Lung (tissue), 12 donors: Measurements from ENCODE around the gene LIPC. TPM values are rescaled to one million over a fixed set of nuclear protein-coding genes. Genes with fewer than 3 reads are reported as not detected.

Experiments
- ATAC-seq: fragments of 200-7000 bp; cut with Tn5 transposase; one replicate; pipeline ENCODE4 v1.9.1; 2020; ENCODE audit warnings: moderate number of reproducible peaks; ENCODE audit not compliant: insufficient read depth, low FRiP score
- DNase-seq, 3 donors: peaks; one replicate each; pipeline ENCODE4 v3.0.0-alpha.2; 2013 to 2017
- H3K27ac ChIP-seq, 2 donors: one replicate each; pipeline ENCODE4 v1.5.1; 2013; ENCODE audit warnings: mild to moderate bottlenecking in 2 of 2, moderate library complexity in 2 of 2, control low read depth in 1 of 2, inconsistent platforms in 1 of 2, low read depth in 1 of 2, low read length in 1 of 2
- H3K27me3 ChIP-seq, 3 donors: one replicate each; pipeline ENCODE4 v1.5.1; 2013; ENCODE audit warnings: low read length in 2 of 3; ENCODE audit not compliant: control insufficient read depth in 3 of 3, insufficient read depth in 3 of 3
- H3K36me3 ChIP-seq, 4 donors: one replicate each; pipeline ENCODE4 v1.5.1; 2013; ENCODE audit warnings: low read length in 4 of 4, mild to moderate bottlenecking in 1 of 4, moderate library complexity in 1 of 4; ENCODE audit not compliant: control insufficient read depth in 4 of 4, insufficient read depth in 4 of 4
- H3K4me1 ChIP-seq, 5 donors: one replicate each; pipeline ENCODE4 v1.5.1; 2013; ENCODE audit warnings: low read length in 5 of 5, mild to moderate bottlenecking in 2 of 5, moderate library complexity in 1 of 5; ENCODE audit not compliant: control insufficient read depth in 5 of 5, insufficient read depth in 5 of 5
- H3K4me3 ChIP-seq: one replicate; pipeline ENCODE4 v1.5.1; 2013; ENCODE audit warnings: mild to moderate bottlenecking, control low read depth, moderate library complexity
- H3K9ac ChIP-seq, 2 donors: one replicate each; pipeline ENCODE4 v1.5.1; 2013; ENCODE audit warnings: low read length in 2 of 2, control low read depth in 1 of 2; ENCODE audit not compliant: insufficient read depth in 1 of 2
- H3K9me3 ChIP-seq, 4 donors: one replicate each; pipeline ENCODE4 v1.5.1; 2013; ENCODE audit warnings: low read length in 3 of 4, mild to moderate bottlenecking in 1 of 4, moderate library complexity in 1 of 4; ENCODE audit not compliant: control insufficient read depth in 4 of 4, insufficient read depth in 3 of 4
- WGBS, 2 donors: extraction: QIAGEN DNeasy Blood & Tissue Kit; methylation state at CpG; one replicate each; pipeline ENCODE4 v1.1.7; 2013; 5-methylcytosine and 5-hydroxymethylcytosine counted together
- polyA plus RNA-seq, 2 donors: library from polyadenylated mRNA; stranded (reverse); fragments of 200-250 nt; gene quantifications; one replicate each; pipeline ENCODE4 v1.2.1, GENCODE V29; 2013
- total RNA-seq, 2 donors: library from RNA; depleted of rRNA in 1 of 2; stranded (reverse); fragments of >200 nt in 1 of 2; gene quantifications; one replicate each; pipeline ENCODE4 v1.2.1, GENCODE V29; 2014 to 2021
- TF ChIP-seq, protein P1 (sequence below): IDR thresholded peaks from 2 replicates; pipeline ENCODE4 v1.5.1; 2012; ENCODE audit warnings: mild to moderate bottlenecking; ENCODE audit errors: control extremely low read depth, extremely low read depth
- donor health status: control.
- donor health status: control.
- donor health status: Bipolar disorder and iron deficiency.
- donor health status: healthy.
- donor health status: DM: yes; HTN: yes; CAD: no.

Gene LIPC
- total and polyA plus RNA-seq, 4 donors: 0.20 to 0.57 (median 0.40) TPM

DNA sequence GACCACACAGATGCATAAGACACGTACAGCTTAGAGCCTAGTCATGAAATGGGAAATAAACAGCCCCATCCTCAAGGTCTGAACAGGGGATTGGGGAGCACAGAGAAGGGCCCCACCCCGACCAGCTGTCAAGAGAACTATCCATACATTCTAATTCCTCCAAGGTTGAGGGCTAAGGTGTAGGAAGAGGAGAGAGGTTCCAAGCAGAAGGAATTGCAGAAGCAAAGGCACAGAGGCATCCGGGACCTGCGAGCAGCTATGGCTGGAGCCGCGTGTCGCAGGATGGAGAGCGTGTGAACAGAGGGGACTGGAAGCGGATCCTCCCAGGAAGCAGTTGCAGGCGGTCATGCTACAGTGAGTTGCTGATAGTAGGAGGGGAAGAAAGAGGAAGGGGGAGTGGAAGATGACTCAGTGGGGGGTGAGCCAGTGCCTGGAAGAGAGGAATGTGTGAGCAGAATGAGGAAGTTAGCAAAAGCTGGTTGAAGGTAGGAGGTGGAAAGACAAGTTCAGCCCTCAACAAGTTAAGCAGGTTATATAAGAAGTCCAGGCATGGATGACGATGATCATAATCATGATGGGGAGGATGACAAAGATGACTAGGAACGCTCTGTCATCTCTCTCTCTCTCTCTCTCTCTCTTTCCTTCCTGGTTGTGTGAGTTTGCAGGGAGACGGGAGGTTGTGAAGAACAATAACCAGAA lies 89.7 kb downstream of the LIPC start:
- no peaks in the 10 kb centered on the region for H3K27me3 ChIP-seq
- peak; percentile 56 for ATAC-seq
- no peak overlapping the region for H3K4me3 ChIP-seq
- no peaks in the 10 kb centered on the region for H3K9me3 ChIP-seq
- 24 to 46% methylated on average over 13 of the region's 13 CpGs for WGBS, 2 donors
- H3K9ac ChIP-seq: no peak overlapping the region
- no peaks in the 10 kb centered on the region for H3K36me3 ChIP-seq
- H3K4me1 ChIP-seq: peaks cover 0 to 16% (median 3%) of the 10 kb centered on the region in 5 donors
- TF ChIP-seq, protein P1, sequence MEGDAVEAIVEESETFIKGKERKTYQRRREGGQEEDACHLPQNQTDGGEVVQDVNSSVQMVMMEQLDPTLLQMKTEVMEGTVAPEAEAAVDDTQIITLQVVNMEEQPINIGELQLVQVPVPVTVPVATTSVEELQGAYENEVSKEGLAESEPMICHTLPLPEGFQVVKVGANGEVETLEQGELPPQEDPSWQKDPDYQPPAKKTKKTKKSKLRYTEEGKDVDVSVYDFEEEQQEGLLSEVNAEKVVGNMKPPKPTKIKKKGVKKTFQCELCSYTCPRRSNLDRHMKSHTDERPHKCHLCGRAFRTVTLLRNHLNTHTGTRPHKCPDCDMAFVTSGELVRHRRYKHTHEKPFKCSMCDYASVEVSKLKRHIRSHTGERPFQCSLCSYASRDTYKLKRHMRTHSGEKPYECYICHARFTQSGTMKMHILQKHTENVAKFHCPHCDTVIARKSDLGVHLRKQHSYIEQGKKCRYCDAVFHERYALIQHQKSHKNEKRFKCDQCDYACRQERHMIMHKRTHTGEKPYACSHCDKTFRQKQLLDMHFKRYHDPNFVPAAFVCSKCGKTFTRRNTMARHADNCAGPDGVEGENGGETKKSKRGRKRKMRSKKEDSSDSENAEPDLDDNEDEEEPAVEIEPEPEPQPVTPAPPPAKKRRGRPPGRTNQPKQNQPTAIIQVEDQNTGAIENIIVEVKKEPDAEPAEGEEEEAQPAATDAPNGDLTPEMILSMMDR: no peak
- H3K27ac ChIP-seq: peak overlapping the region in 1 of 2 donors; percentile 12
- peak; percentile 37 to 66 (median 39) for DNase-seq

DNA sequence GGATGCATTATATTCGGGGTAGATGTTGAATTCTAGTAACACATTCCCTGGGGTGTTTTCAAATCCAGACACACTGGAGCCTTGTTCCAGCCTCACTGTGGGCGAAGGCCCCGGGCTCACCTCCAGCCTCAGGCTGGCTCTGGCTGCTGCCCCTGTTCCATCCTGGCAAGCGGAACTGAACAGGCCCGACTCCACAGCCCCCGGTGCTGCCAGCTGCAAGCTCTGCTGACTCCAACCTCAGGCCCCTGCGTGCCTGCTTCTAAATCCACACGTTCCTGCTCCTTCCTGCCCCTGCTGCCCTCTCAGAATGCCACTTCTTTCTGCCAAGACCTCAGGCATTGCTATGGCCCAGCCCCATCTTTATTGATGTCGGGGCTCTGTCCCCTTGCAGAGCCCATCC lies 90.6 kb downstream of the LIPC start:
- TF ChIP-seq, protein P1: no peak
- Histone ChIP-seq H3K4me3 (no peak overlapping the region), H3K9ac (no peak overlapping the region), H3K27me3 (no peaks in the 10 kb centered on the region), H3K36me3 (no peaks in the 10 kb centered on the region), H3K27ac (no peak overlapping the region), H3K4me1 (peaks cover 0 to 16% (median 3%) of the 10 kb centered on the region in 5 donors), H3K9me3 (no peaks in the 10 kb centered on the region)
- ATAC-seq (no peak), DNase-seq (no peak)
- whole genome bisulfite sequencing, 2 donors: 89 to 92% methylated on average over 9 of the region's 9 CpGs

- Histone ChIP-seq H3K9me3 (no peaks in the 10 kb centered on the region), H3K4me1 (peaks cover 0 to 16% (median 5%) of the 10 kb centered on the region in 5 donors), H3K27ac (no peak overlapping the region), H3K27me3 (no peaks in the 10 kb centered on the region), H3K9ac (no peak overlapping the region), H3K36me3 (no peaks in the 10 kb centered on the region), H3K4me3 (no peak overlapping the region)
- DNase-seq (no peak), ATAC-seq (no peak)
- WGBS, 2 donors: 72 to 82% methylated on average over 9 of the region's 9 CpGs
- TF ChIP-seq, protein P1: no peak
These were observed 91.1 kb downstream of the LIPC start for GRCh38 chr15:58522865-58523264.
